WTC11 (cell line): Measurements from ENCODE around the gene SNRNP25. TPM values are rescaled to one million over a fixed set of nuclear protein-coding genes. Genes with fewer than 3 reads are reported as not detected.

ENCODE experiments used
- ATAC-seq: fragments of 200-7000 bp; cut with Tn5 transposase; 2 replicates; pipeline ENCODE4 v1.10.0; 2021; ENCODE audit warnings: mild to moderate bottlenecking, moderate library complexity
- CTCF ChIA-PET: fragments of 300-600 bp; sonication (Branson Sonifier 250); formaldehyde crosslinking; loops from one replicate; lab custom pipeline; 2021; ENCODE audit warnings: antibody characterized with exemption; lab: Charles Lee
- POLR2A ChIA-PET: fragments of 350-600 bp; sonication (Branson Sonifier 250); formaldehyde crosslinking; loops from one replicate; lab custom pipeline; 2021; ENCODE audit warnings: antibody characterized with exemption; lab: Charles Lee
- DNase-seq: peaks from one replicate; pipeline ENCODE4 v3.0.0; 2021; ENCODE audit warnings: low spot score
- H3K27ac Mint-ChIP-seq: 2 replicates; pipeline ENCODE4 v1.8.0; 2021; ENCODE audit warnings: mixed read lengths
- H3K27me3 Mint-ChIP-seq: 2 replicates; pipeline ENCODE4 v1.8.0; 2021; ENCODE audit warnings: low read depth, mild to moderate bottlenecking, moderate library complexity, mixed read lengths
- H3K36me3 Mint-ChIP-seq: 2 replicates; pipeline ENCODE4 v1.8.0; 2021; ENCODE audit warnings: mixed read lengths
- H3K4me1 Mint-ChIP-seq: 2 replicates; pipeline ENCODE4 v1.8.0; 2022; ENCODE audit warnings: mixed read lengths
- H3K4me3 Mint-ChIP-seq: 2 replicates; pipeline ENCODE4 v1.8.0; 2021; ENCODE audit warnings: mild to moderate bottlenecking, moderate library complexity, mixed read lengths
- H3K9me3 Mint-ChIP-seq: 2 replicates; pipeline ENCODE4 v1.8.0; 2021; ENCODE audit warnings: mixed read lengths
- ATF1 ChIP-seq: sonication (generic); formaldehyde crosslinking; IDR thresholded peaks from 2 replicates; pipeline ENCODE4 v1.8.1; 2023; ENCODE audit warnings: mild to moderate bottlenecking, moderate library complexity, missing genetic modification reagents
- CREB1 ChIP-seq: sonication (generic); formaldehyde crosslinking; IDR thresholded peaks from 2 replicates; pipeline ENCODE4 v1.8.0; 2023; ENCODE audit warnings: mild to moderate bottlenecking, missing genetic modification reagents
- CREM ChIP-seq: sonication (generic); formaldehyde crosslinking; IDR thresholded peaks from 2 replicates; pipeline ENCODE4 v1.8.1; 2022; ENCODE audit warnings: mild to moderate bottlenecking, missing genetic modification reagents, moderate library complexity
- ESRRA ChIP-seq: sonication (generic); formaldehyde crosslinking; IDR thresholded peaks from 2 replicates; pipeline ENCODE4 v1.8.1; 2022; ENCODE audit warnings: mild to moderate bottlenecking, missing genetic modification reagents, borderline replicate concordance
- ETV6 ChIP-seq: sonication (generic); formaldehyde crosslinking; IDR thresholded peaks from 2 replicates; pipeline ENCODE4 v1.8.1; 2022; ENCODE audit warnings: mild to moderate bottlenecking, missing genetic modification reagents
- FOXP1 ChIP-seq: sonication (generic); formaldehyde crosslinking; IDR thresholded peaks from 2 replicates; pipeline ENCODE4 v1.8.0; 2022; ENCODE audit warnings: missing genetic modification reagents, mild to moderate bottlenecking, moderate library complexity, borderline replicate concordance
- GABPB1 ChIP-seq: sonication (generic); formaldehyde crosslinking; IDR thresholded peaks from 2 replicates; pipeline ENCODE4 v1.8.1; 2023; ENCODE audit warnings: mild to moderate bottlenecking, missing genetic modification reagents
- GRHL2 ChIP-seq: fragments of 250-450 bp; sonication (Bioruptor Pico); IDR thresholded peaks from 2 replicates; pipeline ENCODE4 v1.8.0; 2022; ENCODE audit warnings: mild to moderate bottlenecking, moderate library complexity; ENCODE audit not compliant: insufficient replicate concordance, severe bottlenecking
- JAZF1 ChIP-seq: fragments of 250-450 bp; sonication (Bioruptor Pico); IDR thresholded peaks from 2 replicates; pipeline ENCODE4 v1.9.0; 2021; ENCODE audit warnings: moderate library complexity, mild to moderate bottlenecking, inconsistent platforms
- MXD4 ChIP-seq: fragments of 250-450 bp; sonication (Bioruptor Pico); IDR thresholded peaks from 2 replicates; pipeline ENCODE4 v1.8.0; 2021; ENCODE audit warnings: mild to moderate bottlenecking, moderate library complexity, borderline replicate concordance
- MYBL2 ChIP-seq: sonication (generic); formaldehyde crosslinking; IDR thresholded peaks from 2 replicates; pipeline ENCODE4 v1.8.1; 2023; ENCODE audit warnings: mild to moderate bottlenecking, moderate library complexity, missing genetic modification reagents
- NR2C2 ChIP-seq: sonication (generic); formaldehyde crosslinking; IDR thresholded peaks from 2 replicates; pipeline ENCODE4 v1.8.0; 2022; ENCODE audit warnings: mild to moderate bottlenecking, missing genetic modification reagents
- OVOL2 ChIP-seq: fragments of 250-450 bp; sonication (Bioruptor Pico); IDR thresholded peaks from 2 replicates; pipeline ENCODE4 v1.9.0; 2021; ENCODE audit warnings: mild to moderate bottlenecking, borderline replicate concordance
- SMAD3 ChIP-seq: sonication (generic); formaldehyde crosslinking; IDR thresholded peaks from 2 replicates; pipeline ENCODE4 v1.8.0; 2022; ENCODE audit warnings: missing genetic modification reagents, mild to moderate bottlenecking, borderline replicate concordance
- SMAD4 ChIP-seq: sonication (generic); formaldehyde crosslinking; IDR thresholded peaks from 2 replicates; pipeline ENCODE4 v1.8.0; 2022; ENCODE audit warnings: mild to moderate bottlenecking, missing genetic modification reagents
- TCF7 ChIP-seq: sonication (generic); formaldehyde crosslinking; IDR thresholded peaks from 2 replicates; pipeline ENCODE4 v1.8.0; 2022; ENCODE audit warnings: mild to moderate bottlenecking, low read depth, missing genetic modification reagents, moderate library complexity
- ZNF121 ChIP-seq: sonication (generic); formaldehyde crosslinking; IDR thresholded peaks from 2 replicates; pipeline ENCODE4 v1.8.0; 2023; ENCODE audit warnings: missing genetic modification reagents
- ZNF232 ChIP-seq: sonication (generic); formaldehyde crosslinking; IDR thresholded peaks from 2 replicates; pipeline ENCODE4 v1.8.0; 2022; ENCODE audit warnings: mild to moderate bottlenecking, missing genetic modification reagents
- ZNF416 ChIP-seq: fragments of 250-450 bp; sonication (Bioruptor Pico); IDR thresholded peaks from 2 replicates; pipeline ENCODE4 v1.9.0; 2021; ENCODE audit warnings: mild to moderate bottlenecking, inconsistent platforms
- ZNF423 ChIP-seq: fragments of 250-450 bp; sonication (Bioruptor Pico); IDR thresholded peaks from 2 replicates; pipeline ENCODE4 v2.1.2; 2022; ENCODE audit warnings: mild to moderate bottlenecking, moderate library complexity
- total RNA-seq: library from RNA; stranded (reverse); gene quantifications from 3 replicates; pipeline ENCODE4 v1.2.3, GENCODE V29; 2021
- TF ChIP-seq, protein P1 (sequence below): sonication (generic); formaldehyde crosslinking; IDR thresholded peaks from 2 replicates; pipeline ENCODE4 v1.8.0; 2022; ENCODE audit warnings: mild to moderate bottlenecking, missing genetic modification reagents
- TF ChIP-seq, protein P2 (sequence below): sonication (generic); formaldehyde crosslinking; IDR thresholded peaks from 2 replicates; pipeline ENCODE4 v1.8.1; 2023; ENCODE audit warnings: mild to moderate bottlenecking, moderate library complexity, missing genetic modification reagents
- TF ChIP-seq, protein P3 (sequence below): sonication (generic); formaldehyde crosslinking; conservative IDR thresholded peaks from 2 replicates; pipeline ENCODE4 v1.8.1; 2023; ENCODE audit warnings: mild to moderate bottlenecking, low read depth, missing genetic modification reagents, moderate library complexity
- TF ChIP-seq, protein P4 (sequence below): sonication (generic); formaldehyde crosslinking; IDR thresholded peaks from 2 replicates; pipeline ENCODE4 v1.8.1; 2023; ENCODE audit warnings: mild to moderate bottlenecking, missing genetic modification reagents
- TF ChIP-seq, protein P5 (sequence below): fragments of 200-600 bp; IDR thresholded peaks from 2 replicates; pipeline ENCODE4 v1.8.0; 2022; ENCODE audit warnings: antibody characterized with exemption

SNRNP25 gene
- total RNA-seq, 1 experiment from 2014 or later: 55.9 TPM

DNA sequence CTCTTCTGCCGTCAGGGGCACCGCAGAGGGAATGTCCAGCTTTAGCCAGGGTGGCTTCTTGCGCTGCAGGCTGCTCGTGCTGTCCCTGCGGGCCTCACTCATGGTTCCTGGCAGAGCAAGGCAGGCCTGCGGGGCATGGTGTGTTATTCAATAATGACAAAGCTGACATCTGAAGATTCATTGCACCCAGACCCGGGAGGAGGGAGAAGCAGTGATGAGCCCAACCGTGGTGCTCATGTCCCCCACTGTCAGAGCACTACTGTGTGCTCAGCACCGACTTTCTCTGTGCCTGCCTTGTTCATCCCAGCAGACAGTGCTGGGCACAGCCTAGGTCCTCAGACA is 11.3 kb downstream of the SNRNP25 start:
- Mint-ChIP-seq H3K9me3 (no peaks in the 10 kb centered on the region), H3K4me1 (peaks cover 13% of the 10 kb centered on the region), H3K27ac (no peak overlapping the region), H3K36me3 (peaks cover 14% of the 10 kb centered on the region), H3K27me3 (no peaks in the 10 kb centered on the region), H3K4me3 (no peak overlapping the region)
- ChIA-PET CTCF (interaction anchor here (0.6 to 16.9 kb wide), 10 partner anchors 11 to 116 kb away, joined by 3 to 493 read pairs (median 8); partner anchors contain the start of gene MPG), POLR2A (interaction anchor here (1.7 kb wide), 1 partner anchor 31 kb away, joined by 12 read pairs; no protein-coding TSS in a partner anchor)
- TF ChIP-seq TCF7: 0 out of 2 replicates have a peak, but pooled peaks have one; percentile 31
- no peak for TF ChIP-seq ESRRA
- 0 out of 2 replicates have a peak, but pooled peaks have one; percentile 27 for TF ChIP-seq FOXP1 (CRISPR knock-in tag)
- no peak for ATAC-seq
- DNase-seq: no peak

DNA sequence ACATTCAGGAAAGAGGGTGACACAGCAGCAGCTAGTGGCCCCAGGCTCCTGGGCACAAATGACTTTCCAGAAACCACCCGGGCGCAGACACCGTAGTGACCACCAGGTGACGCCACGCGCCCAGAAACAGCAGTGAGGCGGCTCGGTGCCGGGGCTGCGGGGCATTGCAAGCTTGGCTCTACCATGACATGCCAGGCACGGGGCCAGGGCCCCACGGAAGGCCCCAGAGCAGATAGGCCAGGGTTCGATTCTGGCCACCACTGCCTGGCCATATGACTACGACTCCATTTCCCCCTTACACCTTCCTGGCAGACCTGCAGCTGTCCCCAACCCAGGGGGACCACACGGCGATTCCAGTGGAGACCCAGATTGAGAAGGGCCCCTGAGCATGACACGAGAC is 12.1 kb downstream of the SNRNP25 start:
- Mint-ChIP-seq H3K4me3 (no peak overlapping the region), H3K27me3 (no peaks in the 10 kb centered on the region), H3K27ac (no peak overlapping the region), H3K36me3 (peaks cover 9% of the 10 kb centered on the region), H3K9me3 (no peaks in the 10 kb centered on the region), H3K4me1 (peaks cover 19% of the 10 kb centered on the region)
- ChIA-PET POLR2A (interaction anchor here (0.6 to 1.7 kb wide), 5 partner anchors 12 to 168 kb away, joined by 3 to 12 read pairs (median 4); partner anchors contain the start of genes POLR3K and SNRNP25), CTCF (interaction anchor here (0.6 to 16.9 kb wide), 33 partner anchors 8 to 313 kb away, joined by 3 to 493 read pairs (median 6); partner anchors contain the start of genes AXIN1, FAM234A, HBQ1 and MPG)
- ATAC-seq: peak; percentile 80
- DNase-seq: peak; percentile 92
- TF ChIP-seq ZNF232 (CRISPR knock-in tag) (no peak), ZNF423 (CRISPR knock-in tag) (no peak), SMAD3 (CRISPR knock-in tag) (no peak), ETV6 (no peak), GABPB1 (CRISPR knock-in tag) (no peak), GRHL2 (CRISPR knock-in tag) (no peak), ATF1 (no peak), MXD4 (CRISPR knock-in tag) (no peak), NR2C2 (no peak), JAZF1 (CRISPR knock-in tag) (no peak), CREM (no peak), MYBL2 (CRISPR knock-in tag) (no peak), CREB1 (CRISPR knock-in tag) (no peak), SMAD4 (CRISPR knock-in tag) (no peak), ZNF121 (CRISPR knock-in tag) (peak; percentile 17; the same call in 1 of the 2 replicates), ZNF416 (no peak), OVOL2 (no peak)
- TF ChIP-seq, protein P1, sequence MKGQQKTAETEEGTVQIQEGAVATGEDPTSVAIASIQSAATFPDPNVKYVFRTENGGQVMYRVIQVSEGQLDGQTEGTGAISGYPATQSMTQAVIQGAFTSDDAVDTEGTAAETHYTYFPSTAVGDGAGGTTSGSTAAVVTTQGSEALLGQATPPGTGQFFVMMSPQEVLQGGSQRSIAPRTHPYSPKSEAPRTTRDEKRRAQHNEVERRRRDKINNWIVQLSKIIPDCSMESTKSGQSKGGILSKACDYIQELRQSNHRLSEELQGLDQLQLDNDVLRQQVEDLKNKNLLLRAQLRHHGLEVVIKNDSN (CRISPR knock-in tag): no peak
- TF ChIP-seq, protein P2, sequence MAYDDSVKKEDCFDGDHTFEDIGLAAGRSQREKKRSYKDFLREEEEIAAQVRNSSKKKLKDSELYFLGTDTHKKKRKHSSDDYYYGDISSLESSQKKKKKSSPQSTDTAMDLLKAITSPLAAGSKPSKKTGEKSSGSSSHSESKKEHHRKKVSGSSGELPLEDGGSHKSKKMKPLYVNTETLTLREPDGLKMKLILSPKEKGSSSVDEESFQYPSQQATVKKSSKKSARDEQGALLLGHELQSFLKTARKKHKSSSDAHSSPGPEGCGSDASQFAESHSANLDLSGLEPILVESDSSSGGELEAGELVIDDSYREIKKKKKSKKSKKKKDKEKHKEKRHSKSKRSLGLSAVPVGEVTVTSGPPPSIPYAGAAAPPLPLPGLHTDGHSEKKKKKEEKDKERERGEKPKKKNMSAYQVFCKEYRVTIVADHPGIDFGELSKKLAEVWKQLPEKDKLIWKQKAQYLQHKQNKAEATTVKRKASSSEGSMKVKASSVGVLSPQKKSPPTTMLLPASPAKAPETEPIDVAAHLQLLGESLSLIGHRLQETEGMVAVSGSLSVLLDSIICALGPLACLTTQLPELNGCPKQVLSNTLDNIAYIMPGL (CRISPR knock-in tag): peak; percentile 40; the same call in 1 of the 2 replicates
- TF ChIP-seq, protein P3, sequence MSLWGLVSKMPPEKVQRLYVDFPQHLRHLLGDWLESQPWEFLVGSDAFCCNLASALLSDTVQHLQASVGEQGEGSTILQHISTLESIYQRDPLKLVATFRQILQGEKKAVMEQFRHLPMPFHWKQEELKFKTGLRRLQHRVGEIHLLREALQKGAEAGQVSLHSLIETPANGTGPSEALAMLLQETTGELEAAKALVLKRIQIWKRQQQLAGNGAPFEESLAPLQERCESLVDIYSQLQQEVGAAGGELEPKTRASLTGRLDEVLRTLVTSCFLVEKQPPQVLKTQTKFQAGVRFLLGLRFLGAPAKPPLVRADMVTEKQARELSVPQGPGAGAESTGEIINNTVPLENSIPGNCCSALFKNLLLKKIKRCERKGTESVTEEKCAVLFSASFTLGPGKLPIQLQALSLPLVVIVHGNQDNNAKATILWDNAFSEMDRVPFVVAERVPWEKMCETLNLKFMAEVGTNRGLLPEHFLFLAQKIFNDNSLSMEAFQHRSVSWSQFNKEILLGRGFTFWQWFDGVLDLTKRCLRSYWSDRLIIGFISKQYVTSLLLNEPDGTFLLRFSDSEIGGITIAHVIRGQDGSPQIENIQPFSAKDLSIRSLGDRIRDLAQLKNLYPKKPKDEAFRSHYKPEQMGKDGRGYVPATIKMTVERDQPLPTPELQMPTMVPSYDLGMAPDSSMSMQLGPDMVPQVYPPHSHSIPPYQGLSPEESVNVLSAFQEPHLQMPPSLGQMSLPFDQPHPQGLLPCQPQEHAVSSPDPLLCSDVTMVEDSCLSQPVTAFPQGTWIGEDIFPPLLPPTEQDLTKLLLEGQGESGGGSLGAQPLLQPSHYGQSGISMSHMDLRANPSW (CRISPR knock-in tag): no peak
- TF ChIP-seq, protein P4, sequence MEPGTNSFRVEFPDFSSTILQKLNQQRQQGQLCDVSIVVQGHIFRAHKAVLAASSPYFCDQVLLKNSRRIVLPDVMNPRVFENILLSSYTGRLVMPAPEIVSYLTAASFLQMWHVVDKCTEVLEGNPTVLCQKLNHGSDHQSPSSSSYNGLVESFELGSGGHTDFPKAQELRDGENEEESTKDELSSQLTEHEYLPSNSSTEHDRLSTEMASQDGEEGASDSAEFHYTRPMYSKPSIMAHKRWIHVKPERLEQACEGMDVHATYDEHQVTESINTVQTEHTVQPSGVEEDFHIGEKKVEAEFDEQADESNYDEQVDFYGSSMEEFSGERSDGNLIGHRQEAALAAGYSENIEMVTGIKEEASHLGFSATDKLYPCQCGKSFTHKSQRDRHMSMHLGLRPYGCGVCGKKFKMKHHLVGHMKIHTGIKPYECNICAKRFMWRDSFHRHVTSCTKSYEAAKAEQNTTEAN: no peak
- TF ChIP-seq, protein P5, sequence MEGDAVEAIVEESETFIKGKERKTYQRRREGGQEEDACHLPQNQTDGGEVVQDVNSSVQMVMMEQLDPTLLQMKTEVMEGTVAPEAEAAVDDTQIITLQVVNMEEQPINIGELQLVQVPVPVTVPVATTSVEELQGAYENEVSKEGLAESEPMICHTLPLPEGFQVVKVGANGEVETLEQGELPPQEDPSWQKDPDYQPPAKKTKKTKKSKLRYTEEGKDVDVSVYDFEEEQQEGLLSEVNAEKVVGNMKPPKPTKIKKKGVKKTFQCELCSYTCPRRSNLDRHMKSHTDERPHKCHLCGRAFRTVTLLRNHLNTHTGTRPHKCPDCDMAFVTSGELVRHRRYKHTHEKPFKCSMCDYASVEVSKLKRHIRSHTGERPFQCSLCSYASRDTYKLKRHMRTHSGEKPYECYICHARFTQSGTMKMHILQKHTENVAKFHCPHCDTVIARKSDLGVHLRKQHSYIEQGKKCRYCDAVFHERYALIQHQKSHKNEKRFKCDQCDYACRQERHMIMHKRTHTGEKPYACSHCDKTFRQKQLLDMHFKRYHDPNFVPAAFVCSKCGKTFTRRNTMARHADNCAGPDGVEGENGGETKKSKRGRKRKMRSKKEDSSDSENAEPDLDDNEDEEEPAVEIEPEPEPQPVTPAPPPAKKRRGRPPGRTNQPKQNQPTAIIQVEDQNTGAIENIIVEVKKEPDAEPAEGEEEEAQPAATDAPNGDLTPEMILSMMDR: peak; percentile 93
